GM12801 (cell line): ENCODE results near the gene KCNQ1OT1.

Source experiments
- CTCF ChIP-seq: IDR thresholded peaks from one replicate; pipeline ENCODE4 v1.5.1; 2011; ENCODE audit warnings: control low read depth; ENCODE audit not compliant: insufficient read length; ENCODE audit errors: extremely low read depth

KCNQ1OT1 gene

GRCh38 chr11:2591805-2592204 lies 108.0 kb downstream of the KCNQ1OT1 start:
- no peak for TF ChIP-seq CTCF

- no peak for TF ChIP-seq CTCF
These were observed 108.6 kb downstream of the KCNQ1OT1 start for GRCh38 chr11:2590965-2591754.

GRCh38 chr11:2590131-2590964 lies 109.4 kb downstream of the KCNQ1OT1 start:
- TF ChIP-seq CTCF = no peak

- TF ChIP-seq CTCF = no peak
These were observed 110.3 kb downstream of the KCNQ1OT1 start for GRCh38 chr11:2589538-2589934.

GRCh38 chr11:2588809-2589537 lies 110.8 kb downstream of the KCNQ1OT1 start:
- no peak for TF ChIP-seq CTCF

- no peak for TF ChIP-seq CTCF
These were observed 111.6 kb downstream of the KCNQ1OT1 start for GRCh38 chr11:2587976-2588748.
